PFSK-1 (cell line): ENCODE data around the gene TCP11.

ENCODE experiments used
- POLR2AphosphoS5 ChIP-seq: IDR thresholded peaks from 2 replicates; pipeline ENCODE4 v1.6.1; 2012; ENCODE audit warnings: low read depth, mild to moderate bottlenecking, control low read depth, low read length, moderate library complexity
- REST ChIP-seq, 2 experiments: IDR thresholded peaks; 2 replicates each; pipeline versions ENCODE4 v1.6.1 to v1.8.0; 2011 to 2012; ENCODE audit warnings: low read depth in 2 of 2, low read length in 2 of 2, control low read depth in 1 of 2, inconsistent platforms in 1 of 2, mild to moderate bottlenecking in 1 of 2, moderate library complexity in 1 of 2; ENCODE audit not compliant: insufficient read depth in 1 of 2
- TAF1 ChIP-seq: IDR thresholded peaks from 2 replicates; pipeline ENCODE4 v1.6.1; 2012; ENCODE audit warnings: low read length, control low read depth, borderline replicate concordance; ENCODE audit not compliant: insufficient read depth

DNA sequence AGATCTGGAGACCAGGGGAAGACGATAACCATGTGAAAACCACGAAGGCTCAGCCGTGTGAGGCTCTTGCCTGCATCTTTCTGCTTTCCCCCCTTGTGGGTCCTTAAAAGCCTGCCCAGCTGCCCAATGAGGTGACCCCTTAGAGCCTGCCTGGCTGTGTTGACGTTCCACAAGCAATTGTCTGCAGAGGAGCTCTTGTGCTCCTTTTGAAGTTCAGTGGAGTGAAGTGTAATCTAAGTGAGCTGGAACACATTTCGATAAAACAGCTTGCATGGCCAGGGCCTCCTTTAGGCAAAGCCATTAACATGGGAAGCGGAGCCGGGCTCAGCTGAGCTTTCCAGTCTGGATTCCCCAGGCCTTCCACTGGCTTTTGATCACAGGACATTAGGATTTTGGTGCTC lies 27.3 kb upstream of the TCP11 start:
- TF ChIP-seq POLR2AphosphoS5 (no peak), REST (IDR thresholded peaks at IDR 0.05; ENCODE audit: insufficient read depth in 1 of 2, low read depth in 2 of 2, low read length in 2 of 2) (no peak), TAF1 (no peak)
